Breast epithelium (tissue), 4 donors: ENCODE data around the gene NAALADL2. TPM values are rescaled to one million over a fixed set of nuclear protein-coding genes. Genes with fewer than 3 reads are reported as not detected.

ENCODE experiments used
- DNase-seq, 2 donors: peaks; one replicate each; pipeline ENCODE4 v3.0.0-alpha.2; 2019; ENCODE audit warnings: low spot score in 2 of 2
- H3K27ac ChIP-seq, 2 donors: fragments of 200-600 bp; sonication (generic) in 1 of 2; one replicate each; pipeline ENCODE4 v1.5.1; 2016 to 2019; ENCODE audit warnings: mild to moderate bottlenecking in 1 of 2
- H3K27me3 ChIP-seq, 2 donors: fragments of 200-600 bp; sonication (generic) in 1 of 2; one replicate each; pipeline versions ENCODE4 v1.5.1 to v1.6.0; 2017 to 2019; ENCODE audit warnings: control low read depth in 1 of 2, mild to moderate bottlenecking in 1 of 2
- H3K36me3 ChIP-seq: fragments of 200-600 bp; one replicate; pipeline ENCODE4 v1.5.1; 2019
- H3K4me1 ChIP-seq, 2 donors: fragments of 200-600 bp; sonication (generic); one replicate each; pipeline ENCODE4 v1.5.1; 2016 to 2019; ENCODE audit warnings: control low read depth in 1 of 2
- H3K4me3 ChIP-seq, 3 donors: fragments of 200-600 bp; sonication (generic); 1 replicate in 2 of 3; 2 replicates in 1 of 3; pipeline ENCODE4 v1.5.1; 2016 to 2019; ENCODE audit warnings: mild to moderate bottlenecking in 3 of 3, moderate library complexity in 2 of 3
- H3K9me3 ChIP-seq, 2 donors: fragments of 200-600 bp; sonication (generic) in 1 of 2; one replicate each; pipeline ENCODE4 v1.5.1; 2016 to 2019; ENCODE audit warnings: control low read depth in 1 of 2
- CTCF ChIP-seq, 3 donors: fragments of 450-650 bp; IDR thresholded peaks; one replicate each; pipeline ENCODE4 v1.5.1; 2016 to 2017; ENCODE audit warnings: antibody characterized with exemption in 3 of 3, mild to moderate bottlenecking in 3 of 3, moderate library complexity in 3 of 3
- POLR2A ChIP-seq: fragments of 450-650 bp; IDR thresholded peaks from one replicate; pipeline ENCODE4 v1.6.1; 2016; ENCODE audit warnings: antibody characterized with exemption, mild to moderate bottlenecking, moderate library complexity
- POLR2AphosphoS5 ChIP-seq, 3 donors: sonication (generic); formaldehyde crosslinking; IDR thresholded peaks; one replicate each; pipeline ENCODE4 v1.6.1; 2017; ENCODE audit warnings: antibody characterized with exemption in 3 of 3
- intact Hi-C: fragments of 100-400 bp; cut with DNase I; formaldehyde crosslinking; loops from one replicate; pipeline ENCODE4 v1.15.1; 2023; ENCODE audit warnings: low total_unique reads
- total RNA-seq, 3 donors: library from RNA; depleted of rRNA; stranded (reverse); fragments of >200 nt; gene quantifications; one replicate each; pipeline ENCODE4 v1.1.0, GENCODE V29; 2016

Gene NAALADL2
- total RNA-seq, 3 donors from 2014 or later = 12.0 to 69.5 (median 53.9) TPM

GRCh38 chr3:175288621-175289020 is 429.5 kb downstream of the NAALADL2 start:
- H3K36me3 ChIP-seq = no peaks in the 10 kb centered on the region
- no peak for TF ChIP-seq POLR2AphosphoS5 (IDR thresholded peaks at IDR 0.05)
- no peak for TF ChIP-seq CTCF (IDR thresholded peaks at IDR 0.05)
- no peak for TF ChIP-seq POLR2A
- no peak overlapping the region for H3K27ac ChIP-seq
- intact Hi-C loops = no loop called here
- no peaks in the 10 kb centered on the region for H3K9me3 ChIP-seq
- DNase-seq = no peak
- H3K4me3 ChIP-seq = no peak overlapping the region
- H3K4me1 ChIP-seq = no peaks in the 10 kb centered on the region
- no peaks in the 10 kb centered on the region for H3K27me3 ChIP-seq

GRCh38 chr3:175294793-175295192 is 435.7 kb downstream of the NAALADL2 start:
- Histone ChIP-seq H3K4me1 (no peaks in the 10 kb centered on the region), H3K9me3 (no peaks in the 10 kb centered on the region), H3K36me3 (no peaks in the 10 kb centered on the region), H3K4me3 (no peak overlapping the region), H3K27me3 (no peaks in the 10 kb centered on the region), H3K27ac (no peak overlapping the region)
- TF ChIP-seq POLR2AphosphoS5 (IDR thresholded peaks at IDR 0.05) (no peak), CTCF (IDR thresholded peaks at IDR 0.05) (no peak), POLR2A (no peak)
- intact Hi-C loops = no loop called here
- DNase-seq = no peak

- intact Hi-C loops = no loop called here
- Histone ChIP-seq H3K4me1 (no peaks in the 10 kb centered on the region), H3K27ac (no peak overlapping the region), H3K9me3 (no peaks in the 10 kb centered on the region), H3K36me3 (no peaks in the 10 kb centered on the region), H3K4me3 (no peak overlapping the region), H3K27me3 (no peaks in the 10 kb centered on the region)
- DNase-seq = no peak
- TF ChIP-seq CTCF (IDR thresholded peaks at IDR 0.05) (no peak), POLR2AphosphoS5 (IDR thresholded peaks at IDR 0.05) (no peak), POLR2A (no peak)
Measured at GRCh38 chr3:175295248-175296130, 436.4 kb downstream of the NAALADL2 start.

GRCh38 chr3:175297216-175297615 is 438.1 kb downstream of the NAALADL2 start:
- no peaks in the 10 kb centered on the region for H3K9me3 ChIP-seq
- H3K36me3 ChIP-seq = no peaks in the 10 kb centered on the region
- H3K4me1 ChIP-seq = no peaks in the 10 kb centered on the region
- DNase-seq = no peak
- intact Hi-C loops = no loop called here
- H3K27me3 ChIP-seq = no peaks in the 10 kb centered on the region
- H3K4me3 ChIP-seq = no peak overlapping the region
- no peak for TF ChIP-seq POLR2A
- TF ChIP-seq POLR2AphosphoS5 (IDR thresholded peaks at IDR 0.05) = no peak
- no peak for TF ChIP-seq CTCF (IDR thresholded peaks at IDR 0.05)
- no peak overlapping the region for H3K27ac ChIP-seq

GRCh38 chr3:175301741-175302140 is 442.6 kb downstream of the NAALADL2 start:
- Histone ChIP-seq H3K27ac (no peak overlapping the region), H3K36me3 (no peaks in the 10 kb centered on the region), H3K4me3 (no peak overlapping the region), H3K27me3 (no peaks in the 10 kb centered on the region), H3K4me1 (no peaks in the 10 kb centered on the region), H3K9me3 (no peaks in the 10 kb centered on the region)
- DNase-seq = no peak
- no peak for TF ChIP-seq CTCF (IDR thresholded peaks at IDR 0.05)
- no peak for TF ChIP-seq POLR2A
- TF ChIP-seq POLR2AphosphoS5 (IDR thresholded peaks at IDR 0.05) = no peak
- intact Hi-C loops = no loop called here
